Activated naive CD4-positive, alpha-beta T cell treated with anti-CD3 and anti-CD28 coated beads, Interleukin-2, amount 50 U/mL, for 24 hours (primary cell): ENCODE measurements around the gene PAQR6.

Experiments used
- H3K27ac Mint-ChIP-seq: one replicate; pipeline ENCODE4 v1.8.0; 2021; ENCODE audit warnings: mild to moderate bottlenecking, mixed read lengths
- H3K27me3 Mint-ChIP-seq: one replicate; pipeline ENCODE4 v1.8.0; 2021; ENCODE audit warnings: mixed read lengths
- H3K36me3 Mint-ChIP-seq: one replicate; pipeline ENCODE4 v1.8.0; 2021; ENCODE audit warnings: mixed read lengths
- H3K4me1 Mint-ChIP-seq: one replicate; pipeline ENCODE4 v1.8.0; 2021; ENCODE audit warnings: mixed read lengths
- H3K4me3 Mint-ChIP-seq: one replicate; pipeline ENCODE4 v1.8.0; 2021; ENCODE audit warnings: mild to moderate bottlenecking, mixed read lengths
- H3K9me3 Mint-ChIP-seq: one replicate; pipeline ENCODE4 v1.8.0; 2021; ENCODE audit warnings: mixed read lengths

PAQR6 gene

DNA sequence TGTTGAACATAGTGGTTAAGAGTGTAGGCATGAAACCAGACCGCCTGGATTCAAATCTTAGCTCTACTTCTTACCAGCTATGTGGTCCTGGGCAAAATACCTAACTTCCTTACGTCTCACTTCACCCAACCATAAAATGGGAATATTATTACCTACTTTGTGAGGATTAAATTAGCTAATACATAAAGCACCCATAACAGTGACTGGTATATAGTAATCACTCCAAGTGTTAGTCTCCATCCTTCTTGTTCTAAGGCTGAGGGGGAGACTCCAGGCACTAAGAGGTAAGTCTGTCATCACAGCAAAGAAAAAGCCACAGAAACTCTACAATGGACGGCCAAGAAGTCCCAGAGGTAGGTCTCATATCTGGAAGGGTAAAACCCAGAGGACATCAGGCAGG is 32.0 kb upstream of the PAQR6 start:
- H3K4me1 Mint-ChIP-seq: peaks cover 37% of the 10 kb centered on the region

DNA sequence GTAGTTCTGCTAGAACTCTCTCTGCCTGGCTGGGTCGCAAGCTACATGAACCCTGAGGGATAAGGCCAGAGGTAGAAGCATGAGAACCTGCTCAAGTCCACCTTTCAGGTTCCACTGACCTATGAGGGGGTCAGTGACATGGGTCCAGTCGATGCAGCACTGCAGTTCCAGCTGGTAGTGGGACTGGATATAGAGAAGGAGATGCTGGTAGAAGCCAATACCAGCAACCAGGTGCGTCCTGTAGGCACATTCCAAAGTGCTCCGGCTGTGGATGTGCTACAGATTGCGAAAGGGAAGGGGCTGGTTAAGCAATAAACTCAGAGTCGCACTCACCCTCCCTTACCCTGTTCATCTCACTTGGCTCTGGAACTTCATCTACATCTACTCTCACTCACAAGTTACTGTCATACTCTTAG is 29.1 kb upstream of the PAQR6 start:
- Mint-ChIP-seq H3K4me1 (peaks cover 20% of the 10 kb centered on the region), H3K27ac (no peak overlapping the region), H3K36me3 (peaks cover 23% of the 10 kb centered on the region), H3K4me3 (no peak overlapping the region), H3K27me3 (no peaks in the 10 kb centered on the region), H3K9me3 (no peaks in the 10 kb centered on the region)

More for the DNA sequence above, 32.0 kb upstream of the PAQR6 start:
- Mint-ChIP-seq H3K4me3 (peak overlapping the region; percentile 97), H3K27me3 (no peaks in the 10 kb centered on the region), H3K27ac (no peak overlapping the region), H3K9me3 (no peaks in the 10 kb centered on the region), H3K36me3 (peaks cover 11% of the 10 kb centered on the region)

DNA sequence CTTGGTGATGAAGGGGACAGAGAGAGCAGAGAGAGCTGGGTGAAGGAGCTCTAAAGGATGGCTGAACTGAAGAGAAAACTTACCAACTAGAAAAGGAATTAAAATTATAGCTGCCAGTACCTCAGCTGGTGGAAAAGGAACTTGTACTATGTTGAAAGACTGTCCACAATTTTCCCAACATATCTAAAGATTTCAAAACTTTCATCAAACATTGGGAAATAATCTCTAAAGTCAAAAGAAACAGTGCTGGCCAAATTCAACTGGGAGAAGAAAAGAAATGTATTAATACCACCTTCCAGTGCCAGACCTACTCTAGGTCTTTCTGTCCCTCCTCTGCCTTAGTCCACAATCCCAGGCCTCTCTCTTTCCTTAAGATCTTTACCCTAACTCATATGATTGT is 28.7 kb upstream of the PAQR6 start:
- Mint-ChIP-seq H3K36me3 (peaks cover 22% of the 10 kb centered on the region), H3K27ac (no peak overlapping the region), H3K4me1 (peaks cover 18% of the 10 kb centered on the region), H3K27me3 (no peaks in the 10 kb centered on the region), H3K9me3 (no peaks in the 10 kb centered on the region), H3K4me3 (no peak overlapping the region)

DNA sequence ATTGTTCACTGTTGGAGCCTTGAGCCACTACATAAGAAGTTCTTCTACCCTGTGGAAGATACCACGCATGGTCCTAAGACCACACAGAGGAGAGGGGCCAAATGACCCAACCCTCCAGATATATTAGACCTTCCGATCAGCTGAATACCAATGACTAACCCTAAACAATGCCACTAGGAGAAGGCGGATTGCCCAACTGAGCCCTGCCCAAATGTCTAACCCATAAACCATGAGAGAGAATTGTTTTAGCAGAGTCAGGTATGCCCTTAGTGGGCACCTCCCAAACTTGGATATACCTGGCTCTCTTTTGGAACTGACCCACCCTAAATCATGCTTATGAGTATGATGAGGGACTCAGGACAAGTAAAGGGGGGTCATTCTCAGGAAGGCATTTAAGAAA is 22.5 kb upstream of the PAQR6 start:
- no peak overlapping the region for H3K4me3 Mint-ChIP-seq
- no peaks in the 10 kb centered on the region for H3K27me3 Mint-ChIP-seq
- H3K9me3 Mint-ChIP-seq: no peaks in the 10 kb centered on the region
- no peaks in the 10 kb centered on the region for H3K4me1 Mint-ChIP-seq
- no peak overlapping the region for H3K27ac Mint-ChIP-seq
- H3K36me3 Mint-ChIP-seq: peaks cover 27% of the 10 kb centered on the region

DNA sequence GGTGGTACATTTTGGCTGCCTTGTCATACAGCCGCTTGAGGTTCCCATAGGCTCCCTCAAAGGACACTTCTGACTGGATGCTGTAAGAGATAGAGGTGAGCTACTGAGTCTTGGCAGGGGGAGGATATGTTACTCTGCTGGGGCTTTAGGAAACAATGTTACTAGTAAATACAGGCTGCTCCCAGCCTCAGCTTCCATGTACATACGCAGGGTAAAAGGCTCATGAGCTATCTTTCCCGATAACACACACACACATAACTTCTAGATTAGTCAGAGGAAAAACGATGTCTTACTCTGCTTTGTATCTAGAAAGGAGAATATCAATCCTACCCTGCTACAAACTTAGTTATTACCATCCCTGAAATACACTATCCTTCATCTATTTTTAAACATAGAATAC is 20.5 kb upstream of the PAQR6 start:
- Mint-ChIP-seq H3K4me1 (no peaks in the 10 kb centered on the region), H3K27me3 (no peaks in the 10 kb centered on the region), H3K4me3 (no peak overlapping the region), H3K36me3 (peaks cover 26% of the 10 kb centered on the region), H3K27ac (no peak overlapping the region), H3K9me3 (no peaks in the 10 kb centered on the region)

DNA sequence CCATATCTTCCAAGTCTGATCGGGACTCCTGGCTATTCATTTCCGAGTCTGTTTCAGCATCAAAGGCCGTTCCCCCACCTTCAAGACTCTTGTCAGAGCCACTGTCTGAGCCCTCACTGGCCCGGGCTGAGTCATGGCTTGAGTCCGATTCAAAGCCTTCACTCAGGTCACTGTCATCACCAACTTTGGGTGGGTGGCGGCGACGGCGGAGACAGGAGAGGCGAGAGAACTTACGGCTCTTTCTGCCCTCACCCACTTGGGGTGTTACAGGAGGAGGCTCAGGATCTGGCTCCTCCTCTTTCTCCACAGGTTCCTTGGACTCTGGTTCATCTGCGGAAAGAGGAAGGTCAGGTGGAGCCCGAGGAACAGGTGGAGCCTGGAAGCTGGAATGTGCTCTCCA is 18.2 kb upstream of the PAQR6 start:
- peaks cover 8% of the 10 kb centered on the region for H3K4me1 Mint-ChIP-seq
- H3K9me3 Mint-ChIP-seq: no peaks in the 10 kb centered on the region
- H3K27me3 Mint-ChIP-seq: no peaks in the 10 kb centered on the region
- no peak overlapping the region for H3K4me3 Mint-ChIP-seq
- H3K36me3 Mint-ChIP-seq: peaks cover 28% of the 10 kb centered on the region
- H3K27ac Mint-ChIP-seq: no peak overlapping the region

DNA sequence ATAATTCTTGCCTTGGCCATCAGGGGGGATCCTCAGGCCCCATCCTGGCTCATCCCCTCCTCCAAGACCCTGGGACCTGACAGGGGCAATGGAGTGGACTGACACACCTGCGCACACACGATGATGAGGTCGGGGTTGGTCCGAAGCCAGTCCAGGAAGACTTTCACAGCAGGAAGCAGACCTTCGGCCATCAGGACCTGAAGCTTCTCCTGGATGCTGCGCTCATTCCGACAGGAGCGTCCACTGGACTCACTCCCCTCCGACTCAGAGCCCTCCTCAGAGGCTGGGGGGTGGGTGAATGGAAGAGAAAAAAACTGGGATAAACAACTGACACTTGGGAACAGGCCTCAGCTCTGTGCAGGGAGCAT is 15.4 kb upstream of the PAQR6 start:
- H3K9me3 Mint-ChIP-seq: no peaks in the 10 kb centered on the region
- H3K36me3 Mint-ChIP-seq: peaks cover 37% of the 10 kb centered on the region
- no peaks in the 10 kb centered on the region for H3K27me3 Mint-ChIP-seq
- H3K4me3 Mint-ChIP-seq: no peak overlapping the region
- H3K27ac Mint-ChIP-seq: peak overlapping the region; percentile 53
- H3K4me1 Mint-ChIP-seq: peaks cover 8% of the 10 kb centered on the region

DNA sequence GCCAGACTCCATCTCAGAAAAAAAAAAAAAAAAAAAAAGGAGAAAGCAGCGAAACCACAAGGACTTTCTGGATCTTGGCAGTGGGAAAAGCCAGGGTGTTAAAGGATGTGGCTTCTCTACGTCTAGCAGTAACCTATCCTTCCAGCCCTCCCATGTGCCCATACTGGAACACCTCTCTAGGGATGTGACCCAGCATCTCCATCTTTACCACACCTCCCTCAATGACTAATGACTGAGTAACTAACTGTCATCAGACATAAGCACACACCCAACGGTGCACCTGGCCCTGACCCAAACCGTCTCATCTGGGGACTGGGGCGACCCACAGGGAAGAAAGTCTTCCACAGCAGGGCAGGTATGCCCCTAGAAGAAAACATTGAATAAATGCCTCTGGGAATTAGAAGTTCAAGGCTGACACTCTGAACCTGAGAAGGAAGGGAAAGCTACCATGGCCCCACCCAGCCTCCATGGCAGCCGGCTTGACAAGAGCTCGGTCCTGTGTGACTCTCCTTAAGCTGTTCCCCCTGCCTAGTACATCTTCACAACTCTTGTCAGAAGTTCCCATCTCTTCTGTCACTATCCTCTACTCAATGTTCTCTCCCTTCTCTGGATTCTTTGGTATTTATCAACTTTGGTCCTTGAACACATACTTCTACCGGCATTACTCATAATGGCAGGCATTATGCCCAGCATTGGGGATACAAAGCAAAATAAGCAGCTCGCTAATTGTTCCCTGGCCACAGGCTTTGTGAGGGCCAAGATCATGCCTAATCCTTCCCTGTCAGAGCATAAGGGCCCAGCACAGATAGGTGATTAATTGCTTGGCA is 14.8 kb upstream of the PAQR6 start:
- H3K36me3 Mint-ChIP-seq: peaks cover 37% of the 10 kb centered on the region
- peaks cover 8% of the 10 kb centered on the region for H3K4me1 Mint-ChIP-seq
- no peaks in the 10 kb centered on the region for H3K27me3 Mint-ChIP-seq
- H3K9me3 Mint-ChIP-seq: no peaks in the 10 kb centered on the region
- H3K27ac Mint-ChIP-seq: no peak overlapping the region
- H3K4me3 Mint-ChIP-seq: no peak overlapping the region

DNA sequence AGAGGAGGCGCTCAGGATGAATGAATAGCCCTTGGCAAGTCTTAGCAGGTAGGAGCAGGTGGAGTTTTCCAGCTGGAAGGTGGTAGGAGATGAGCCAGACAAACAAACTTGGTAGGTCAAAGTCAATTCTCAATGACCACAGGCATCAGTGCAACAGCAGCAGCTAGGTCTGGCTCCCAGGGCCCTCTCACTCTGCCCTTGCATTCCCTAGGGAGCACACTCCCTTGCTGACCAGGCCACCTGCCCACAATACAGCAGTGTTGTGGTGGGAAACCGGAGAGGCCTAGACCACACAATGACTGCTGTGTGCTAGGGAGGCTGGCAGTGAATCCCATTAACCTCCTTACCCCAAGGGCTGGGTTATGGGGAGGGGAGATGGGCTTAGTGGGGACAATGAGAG is 13.0 kb upstream of the PAQR6 start:
- no peak overlapping the region for H3K4me3 Mint-ChIP-seq
- H3K36me3 Mint-ChIP-seq: peaks cover 24% of the 10 kb centered on the region
- H3K9me3 Mint-ChIP-seq: no peaks in the 10 kb centered on the region
- peak overlapping the region; percentile 32 for H3K27ac Mint-ChIP-seq
- H3K4me1 Mint-ChIP-seq: peaks cover 8% of the 10 kb centered on the region
- H3K27me3 Mint-ChIP-seq: no peaks in the 10 kb centered on the region

DNA sequence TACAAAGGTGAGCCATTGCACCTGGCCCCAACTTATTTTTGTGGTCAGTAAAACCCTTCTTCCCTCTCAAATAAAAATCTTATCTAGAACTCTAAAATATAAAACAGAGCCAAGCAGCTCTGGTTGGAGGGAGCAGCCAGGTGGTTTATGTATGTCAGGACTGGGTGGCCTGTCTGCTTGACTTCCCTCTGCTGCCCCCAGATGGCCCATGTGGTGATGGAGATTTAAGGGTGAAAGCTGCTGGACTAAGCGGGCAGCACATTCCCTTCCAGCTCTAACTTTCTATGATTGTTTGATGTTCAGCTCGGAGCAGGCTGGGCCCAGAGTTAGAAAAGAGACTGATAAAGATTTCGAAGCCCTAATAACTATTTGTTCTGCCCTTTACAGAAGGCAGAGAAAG is 11.9 kb upstream of the PAQR6 start:
- Mint-ChIP-seq H3K27ac (no peak overlapping the region), H3K27me3 (no peaks in the 10 kb centered on the region), H3K9me3 (no peaks in the 10 kb centered on the region), H3K36me3 (peaks cover 21% of the 10 kb centered on the region), H3K4me3 (no peak overlapping the region), H3K4me1 (peaks cover 8% of the 10 kb centered on the region)

DNA sequence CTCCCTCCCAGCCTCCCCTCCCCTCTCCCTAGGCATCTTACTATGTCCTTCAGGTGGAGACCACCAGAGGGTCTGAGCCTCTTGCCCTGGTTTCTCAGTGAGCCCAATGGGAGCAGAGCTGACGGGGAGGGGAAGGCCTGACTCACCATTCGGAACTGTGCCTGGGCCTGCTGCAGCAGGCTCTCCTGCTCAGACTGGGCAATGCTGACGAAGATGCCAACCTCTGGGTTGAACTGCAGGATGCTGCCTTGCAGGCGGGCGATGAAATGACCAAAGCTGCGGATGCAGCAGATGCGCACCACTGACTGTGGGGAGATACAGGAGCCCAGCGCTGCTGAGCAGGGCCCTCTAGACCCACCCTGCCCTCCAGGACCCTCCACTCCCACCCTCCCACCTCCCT is 11.0 kb upstream of the PAQR6 start:
- Mint-ChIP-seq H3K36me3 (peaks cover 16% of the 10 kb centered on the region), H3K4me1 (peaks cover 8% of the 10 kb centered on the region), H3K4me3 (no peak overlapping the region), H3K9me3 (no peaks in the 10 kb centered on the region), H3K27ac (no peak overlapping the region), H3K27me3 (no peaks in the 10 kb centered on the region)

DNA sequence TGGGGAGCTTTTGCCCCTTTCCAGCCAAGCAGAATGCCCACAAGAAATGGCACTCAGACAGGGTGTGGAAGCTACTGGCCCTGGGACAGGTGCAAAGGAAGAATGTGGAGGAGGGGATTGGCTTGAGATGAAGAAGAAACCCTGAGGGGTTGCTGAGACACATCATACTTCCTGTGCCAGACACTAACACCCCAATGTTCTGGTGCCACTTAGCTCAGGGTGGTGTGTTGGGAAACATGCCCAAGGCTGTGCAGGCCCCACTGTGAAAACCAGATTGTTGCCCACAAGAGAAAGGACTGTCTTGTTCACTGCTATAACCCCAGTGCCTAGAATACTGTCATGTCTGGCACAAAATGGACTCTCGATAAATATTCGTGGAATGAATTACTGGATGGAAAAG is 9.9 kb upstream of the PAQR6 start:
- Mint-ChIP-seq H3K27me3 (no peaks in the 10 kb centered on the region), H3K27ac (no peak overlapping the region), H3K36me3 (peaks cover 18% of the 10 kb centered on the region), H3K4me1 (peaks cover 4% of the 10 kb centered on the region), H3K4me3 (no peak overlapping the region), H3K9me3 (no peaks in the 10 kb centered on the region)

DNA sequence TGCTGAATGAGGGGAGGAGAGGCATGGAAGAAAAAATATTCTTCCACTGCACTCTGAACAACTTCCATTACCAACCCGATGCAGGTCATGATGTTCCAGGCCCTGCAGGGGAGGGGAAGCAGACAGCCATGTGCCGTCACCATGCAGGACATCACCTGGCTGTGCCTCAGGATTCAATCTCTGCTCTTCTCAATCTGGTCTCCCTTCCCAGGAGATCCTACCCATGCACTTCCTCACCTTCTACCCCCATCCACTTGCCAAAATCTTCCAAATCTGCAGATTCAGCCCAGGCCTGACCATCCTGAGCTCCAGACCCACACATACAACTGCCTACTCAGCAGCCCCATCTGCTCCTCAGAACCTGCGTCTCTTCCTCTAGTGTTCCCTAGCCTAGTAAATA is 5.8 kb upstream of the PAQR6 start:
- no peaks in the 10 kb centered on the region for H3K9me3 Mint-ChIP-seq
- no peak overlapping the region for H3K4me3 Mint-ChIP-seq
- peak overlapping the region; percentile 88 for H3K27ac Mint-ChIP-seq
- H3K36me3 Mint-ChIP-seq: peaks cover 5% of the 10 kb centered on the region
- no peaks in the 10 kb centered on the region for H3K4me1 Mint-ChIP-seq
- H3K27me3 Mint-ChIP-seq: no peaks in the 10 kb centered on the region

DNA sequence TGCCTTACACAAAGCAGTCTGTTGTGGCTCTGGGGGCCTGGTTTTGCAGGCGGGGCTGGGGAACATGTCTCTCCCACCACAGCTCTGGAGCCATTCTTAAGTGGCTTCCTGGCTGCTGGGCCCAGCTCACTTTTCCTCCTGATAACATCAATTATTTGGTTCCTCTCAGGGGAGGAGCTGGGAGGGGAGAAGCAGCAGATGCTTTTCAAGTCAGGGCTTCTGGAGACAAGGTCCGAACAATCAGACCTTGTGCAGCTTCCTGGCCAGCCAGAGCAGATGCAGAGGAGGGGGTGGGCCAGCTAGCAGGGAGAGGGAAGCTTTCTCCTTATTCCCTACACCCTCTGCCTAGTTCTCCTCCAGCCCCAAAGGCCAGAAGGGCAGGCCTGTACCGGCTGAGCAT is 3.7 kb upstream of the PAQR6 start:
- Mint-ChIP-seq H3K27ac (no peak overlapping the region), H3K36me3 (peaks cover 5% of the 10 kb centered on the region), H3K4me1 (peaks cover under 1% of the 10 kb centered on the region), H3K27me3 (no peaks in the 10 kb centered on the region), H3K9me3 (no peaks in the 10 kb centered on the region), H3K4me3 (no peak overlapping the region)

DNA sequence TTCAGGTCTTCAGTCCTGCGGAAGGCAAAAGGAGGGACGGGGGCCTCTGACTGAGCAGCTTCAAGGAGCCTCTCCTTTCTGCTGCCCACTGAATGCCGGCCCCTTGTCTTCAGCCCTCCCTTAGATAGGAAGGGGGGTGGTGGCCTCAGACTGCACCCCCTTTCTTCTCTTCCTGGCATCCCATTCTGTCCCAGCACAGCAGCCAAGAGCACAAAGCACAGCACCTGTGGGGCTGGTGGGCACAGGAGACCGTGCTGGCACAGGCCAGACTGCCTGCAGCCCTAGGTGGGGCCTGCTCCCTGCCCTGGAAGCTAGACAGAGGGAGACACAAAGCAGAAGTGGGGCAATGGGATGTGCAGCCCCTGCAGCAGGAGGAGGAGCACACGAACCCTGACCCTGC is 1.7 kb upstream of the PAQR6 start:
- H3K9me3 Mint-ChIP-seq: no peaks in the 10 kb centered on the region
- peaks cover 5% of the 10 kb centered on the region for H3K36me3 Mint-ChIP-seq
- H3K4me3 Mint-ChIP-seq: no peak overlapping the region
- peaks cover 15% of the 10 kb centered on the region for H3K4me1 Mint-ChIP-seq
- H3K27ac Mint-ChIP-seq: no peak overlapping the region
- H3K27me3 Mint-ChIP-seq: no peaks in the 10 kb centered on the region

DNA sequence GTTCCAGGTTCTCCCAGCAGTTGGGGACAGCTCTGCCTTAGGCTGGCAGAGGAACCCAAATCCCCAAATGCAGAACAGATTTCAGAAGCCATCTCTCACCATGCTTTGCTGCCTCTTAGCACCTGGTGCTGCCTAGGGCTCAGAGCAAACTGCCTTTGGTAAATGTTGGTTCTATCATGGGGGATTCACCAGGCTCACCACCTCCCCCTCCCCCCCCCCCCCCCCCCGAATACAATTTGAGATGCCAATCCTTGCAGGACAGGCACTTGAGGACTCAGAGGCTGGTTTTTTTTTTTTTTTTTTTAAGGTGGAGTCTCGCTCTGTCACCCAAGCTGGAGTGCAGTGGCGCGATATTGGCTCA is 447 bp upstream of the PAQR6 start:
- peaks cover 3% of the 10 kb centered on the region for H3K36me3 Mint-ChIP-seq
- no peak overlapping the region for H3K4me3 Mint-ChIP-seq
- H3K9me3 Mint-ChIP-seq: no peaks in the 10 kb centered on the region
- no peak overlapping the region for H3K27ac Mint-ChIP-seq
- no peaks in the 10 kb centered on the region for H3K27me3 Mint-ChIP-seq
- peaks cover 16% of the 10 kb centered on the region for H3K4me1 Mint-ChIP-seq
